GM19467 (cell line): Measurements from ENCODE around the gene USP54.

Experiments
- ATAC-seq: cut with Tn5 transposase; IDR thresholded peaks from one replicate; pipeline ENCODE4 v1.9.1; 2021; ENCODE audit warnings: mild to moderate bottlenecking, moderate library complexity; ENCODE audit not compliant: unreplicated experiment

USP54 gene

DNA sequence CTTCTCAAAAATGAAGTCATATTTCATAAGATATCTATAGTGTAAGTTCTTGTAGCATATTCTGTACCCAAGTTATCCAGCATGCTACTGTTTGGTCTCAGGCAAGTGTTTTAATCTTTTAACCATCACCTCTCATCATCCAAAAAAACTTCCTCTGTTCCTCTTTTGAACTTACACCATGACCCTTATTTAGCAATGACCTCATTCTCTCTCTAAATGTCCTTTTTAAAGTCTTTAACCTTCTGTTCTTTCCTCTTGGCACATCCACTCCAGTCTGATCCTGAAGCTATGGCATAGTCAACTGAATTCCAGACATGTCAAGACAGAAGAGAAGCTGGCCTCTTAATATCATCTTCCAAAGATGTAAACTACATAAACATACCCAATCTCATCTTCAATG, 121.6 kb downstream of the USP54 start:
- no peak for ATAC-seq

DNA sequence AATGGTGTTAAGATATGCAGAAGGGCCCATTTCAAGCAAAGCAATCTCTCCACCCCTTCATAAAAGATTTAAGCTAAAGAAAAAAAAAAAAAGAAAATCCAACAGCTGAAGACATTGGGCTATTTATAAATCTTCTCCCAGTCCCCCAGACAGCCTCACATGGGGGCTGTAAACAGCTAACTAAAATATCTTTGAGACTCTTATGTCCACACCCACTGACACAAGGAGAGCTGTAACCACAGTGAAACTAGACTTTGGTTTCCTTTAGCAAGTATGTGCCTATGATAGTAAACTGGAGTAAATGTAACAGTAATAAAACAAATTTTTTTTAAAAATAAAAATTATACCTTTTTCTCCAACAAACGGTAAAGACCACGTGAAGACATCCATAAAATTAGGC, 123.9 kb downstream of the USP54 start:
- no peak for ATAC-seq

DNA sequence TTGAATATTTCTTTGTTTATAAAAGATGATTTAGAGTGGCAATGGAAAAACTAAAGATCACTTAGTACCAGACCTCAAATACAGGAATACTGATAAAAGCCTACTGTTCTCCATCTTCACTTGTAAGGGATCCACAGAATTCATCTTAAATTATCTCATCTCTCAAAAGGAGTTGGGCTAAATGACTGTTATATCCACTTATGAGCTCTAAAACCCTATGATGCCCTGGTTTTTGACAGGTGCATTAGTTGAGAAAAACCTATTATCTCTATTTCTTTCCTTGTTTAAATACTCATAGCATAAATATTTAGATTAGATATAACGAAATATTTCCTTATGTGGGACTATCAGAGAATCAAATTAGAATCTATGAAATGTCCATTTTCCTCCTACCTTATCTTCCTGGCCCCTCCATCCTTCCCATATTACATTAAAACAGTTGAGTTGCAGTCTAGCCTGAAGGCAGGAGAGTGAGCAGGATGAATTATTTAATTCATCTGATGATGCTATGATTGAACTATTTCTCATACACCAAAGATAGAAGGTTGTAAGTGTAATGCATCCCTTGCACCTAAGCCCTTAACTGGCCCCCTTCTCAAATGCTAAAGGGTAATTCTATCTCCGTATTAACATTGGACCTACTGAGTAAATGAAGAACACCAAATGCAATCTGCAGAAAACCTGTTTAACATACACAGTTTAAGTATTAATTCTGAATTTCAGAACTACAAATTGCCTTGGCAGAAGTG, 125.0 kb downstream of the USP54 start:
- no peak for ATAC-seq

DNA sequence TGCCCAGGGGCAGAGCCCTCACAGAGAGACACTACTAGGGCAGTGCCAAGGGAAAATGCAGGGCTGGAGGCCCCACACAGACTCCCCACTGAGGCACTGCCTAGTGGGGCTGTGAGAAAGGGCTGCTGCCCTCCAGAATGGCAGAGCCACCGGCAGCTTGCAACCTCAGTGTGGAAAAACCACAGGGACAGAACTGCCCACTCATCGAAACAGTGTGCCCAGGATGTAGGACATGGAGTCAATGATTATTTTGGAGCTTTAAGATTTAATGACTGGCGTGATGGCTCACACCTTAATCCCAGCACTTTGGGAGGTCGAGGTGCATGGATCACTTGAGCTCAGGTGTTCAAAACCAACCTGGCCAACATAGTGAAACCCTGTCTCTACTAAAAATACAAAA, 130.2 kb downstream of the USP54 start:
- no peak for ATAC-seq

DNA sequence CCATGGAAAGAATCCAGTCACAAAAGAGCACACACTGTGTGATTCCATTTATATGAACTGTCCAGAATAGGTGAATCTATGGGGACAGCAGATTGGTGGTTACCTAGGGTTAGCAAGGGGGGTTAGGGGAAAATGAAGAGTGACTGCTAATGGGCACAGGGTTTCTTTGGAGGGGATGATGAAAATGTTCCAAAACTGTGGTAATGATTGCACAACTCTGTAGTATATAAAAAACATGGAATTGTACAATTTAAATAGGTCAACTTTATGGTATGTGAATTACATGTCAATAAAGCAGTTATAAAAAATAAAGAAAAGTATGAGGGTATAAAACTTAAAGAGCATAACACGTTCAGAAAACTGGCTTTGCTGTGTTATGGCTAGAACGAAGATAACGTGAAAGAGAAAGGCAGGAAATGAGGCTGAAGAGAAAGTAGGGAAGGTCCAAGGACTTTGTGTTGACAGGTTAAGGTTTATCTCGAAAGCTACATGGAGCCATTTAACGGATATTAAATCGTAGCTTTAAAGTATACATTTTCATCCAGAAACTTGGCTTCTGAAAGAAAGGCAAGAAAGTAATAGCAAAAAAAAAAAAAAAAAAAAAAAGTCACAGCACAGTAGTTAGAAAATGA, 131.3 kb downstream of the USP54 start:
- no peak for ATAC-seq

DNA sequence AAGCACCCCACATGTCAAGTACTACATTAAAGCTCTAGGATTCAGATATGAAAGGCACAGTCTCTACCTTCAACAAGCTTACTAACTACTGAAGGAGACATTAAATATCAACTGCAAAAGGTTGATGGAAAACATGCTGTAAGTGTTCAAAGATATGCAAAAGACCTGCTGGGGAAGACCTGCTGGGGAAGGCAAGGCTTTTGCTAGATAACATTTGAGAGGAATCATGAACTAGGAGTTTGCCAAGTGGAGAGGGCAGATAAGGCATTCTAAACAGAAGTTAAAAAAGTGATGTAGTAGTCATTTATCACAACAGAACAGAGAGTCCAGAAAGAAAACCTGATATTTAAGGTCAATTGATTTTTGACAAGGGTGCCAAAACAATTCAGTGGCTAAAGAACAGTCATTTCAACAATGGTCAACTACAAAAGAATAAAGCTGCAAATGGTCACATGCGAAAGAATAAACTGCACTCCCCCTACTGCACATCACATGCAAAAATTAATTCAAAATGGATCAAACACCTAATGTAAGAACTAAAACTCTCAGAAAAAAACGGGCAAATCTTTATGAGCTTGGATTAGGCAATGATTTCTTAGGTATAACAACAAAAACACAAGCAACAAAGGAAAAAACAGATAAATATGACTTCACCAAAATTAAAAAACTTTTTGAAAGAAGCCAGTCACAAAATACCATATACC, 134.8 kb downstream of the USP54 start:
- ATAC-seq = no peak

DNA sequence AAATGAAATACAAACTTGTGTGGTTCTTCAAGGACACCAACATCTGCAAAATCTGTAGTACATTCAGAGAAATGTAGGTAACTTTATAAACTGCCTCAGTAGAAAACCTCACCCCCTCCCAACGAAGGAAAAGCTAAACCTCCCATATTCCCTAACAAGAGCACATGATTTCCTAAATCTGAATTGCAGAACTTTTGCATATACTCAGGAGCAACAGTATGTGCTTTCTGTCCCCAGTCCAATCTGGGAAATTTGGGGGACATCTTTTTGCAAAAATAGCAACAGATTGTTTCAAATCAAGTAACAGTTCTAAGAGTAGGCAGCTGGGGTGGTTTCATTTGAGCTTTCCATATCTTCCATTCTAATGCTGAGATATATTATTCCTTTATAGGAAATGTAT, 142.0 kb downstream of the USP54 start:
- ATAC-seq = no peak

DNA sequence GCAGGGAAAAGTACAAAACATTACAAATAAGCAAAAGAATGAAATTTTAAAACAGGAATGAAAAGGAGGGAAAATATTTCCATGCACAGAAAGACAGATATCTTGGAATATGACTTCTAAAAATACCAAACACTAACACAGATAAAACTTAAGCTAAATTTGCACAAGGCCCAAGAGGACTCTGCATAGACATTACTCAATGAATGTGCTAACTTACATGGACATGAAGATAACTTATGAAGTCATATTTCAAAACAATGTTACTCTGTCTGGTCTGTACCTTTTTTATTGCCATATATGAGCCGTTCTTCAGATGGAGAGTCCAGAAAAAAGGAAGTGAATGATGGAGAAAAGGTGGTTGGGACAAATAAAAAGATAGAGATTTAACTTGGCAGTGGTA, 142.8 kb downstream of the USP54 start:
- no peak for ATAC-seq
